Neutrophil (primary cell): ENCODE measurements around the gene NEDD4L.

Experiments
- H3K27ac ChIP-seq: fragments of 200-600 bp; sonication (generic); 2 replicates; pipeline ENCODE4 v1.5.1; 2016; ENCODE audit warnings: mild to moderate bottlenecking, moderate library complexity
- H3K27me3 ChIP-seq: fragments of 200-600 bp; sonication (generic); 2 replicates; pipeline ENCODE4 v1.6.0; 2016; ENCODE audit warnings: mild to moderate bottlenecking
- H3K36me3 ChIP-seq: fragments of 200-600 bp; sonication (generic); 2 replicates; pipeline ENCODE4 v1.5.1; 2017
- H3K4me1 ChIP-seq, 2 experiments: fragments of 200-600 bp in 1 of 2; sonication (generic) in 1 of 2; 1 replicate in 1 of 2; 2 replicates in 1 of 2; pipeline versions ENCODE4 v1.5.1 to v1.6.1; 2013 to 2016; ENCODE audit warnings: low read depth in 1 of 2, low read length in 1 of 2, mild to moderate bottlenecking in 1 of 2, moderate library complexity in 1 of 2; ENCODE audit not compliant: control insufficient read depth in 1 of 2, insufficient read depth in 1 of 2
- H3K4me3 ChIP-seq, 2 experiments: fragments of 200-600 bp in 1 of 2; sonication (generic) in 1 of 2; 1 replicate in 1 of 2; 2 replicates in 1 of 2; pipeline ENCODE4 v1.5.1; 2013 to 2016; ENCODE audit warnings: low read depth in 1 of 2, low read length in 1 of 2, mild to moderate bottlenecking in 1 of 2, moderate library complexity in 1 of 2
- H3K9me3 ChIP-seq: fragments of 200-600 bp; sonication (generic); 2 replicates; pipeline ENCODE4 v1.5.1; 2016
- CTCF ChIP-seq: fragments of 200-600 bp; sonication (generic); IDR thresholded peaks from 2 replicates; pipeline ENCODE4 v1.5.1; 2016; ENCODE audit warnings: antibody characterized with exemption

The NEDD4L gene

DNA sequence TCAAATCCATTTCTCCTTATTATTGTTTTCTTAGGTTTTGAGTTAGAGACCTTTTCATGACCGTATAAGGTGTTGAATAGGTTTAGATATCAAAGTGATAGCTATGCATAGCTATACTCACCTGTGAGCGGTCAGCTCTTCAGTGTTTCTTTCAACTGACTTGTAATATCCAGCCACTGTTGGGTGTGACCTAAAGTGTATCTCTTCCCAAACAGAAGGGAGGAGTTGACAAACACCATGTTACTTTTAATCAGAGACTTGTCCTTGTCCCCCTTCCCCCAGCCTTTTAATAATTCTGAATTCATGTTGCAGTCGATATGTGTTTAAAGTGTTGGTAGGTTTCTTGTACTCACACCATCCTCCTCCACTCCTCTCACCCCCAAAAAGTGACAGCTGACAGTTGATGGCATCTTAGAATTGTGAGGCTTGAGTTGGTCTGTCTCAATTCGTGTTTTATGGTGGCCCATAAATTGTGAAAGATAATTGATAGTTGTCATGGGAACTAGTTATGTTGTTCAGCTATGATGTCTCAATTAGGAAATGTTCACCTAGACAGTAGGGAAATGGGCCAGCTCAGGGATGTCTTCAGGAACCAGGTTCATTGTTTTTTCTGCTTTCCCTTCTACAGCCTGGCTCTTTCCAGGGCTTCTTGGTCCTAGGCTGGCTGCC, 12.0 kb downstream of the NEDD4L start:
- Histone ChIP-seq H3K27me3 (no peaks in the 10 kb centered on the region), H3K4me3 (no peak overlapping the region), H3K4me1 (no peaks in the 10 kb centered on the region), H3K9me3 (no peaks in the 10 kb centered on the region), H3K36me3 (no peaks in the 10 kb centered on the region), H3K27ac (no peak overlapping the region)
- no peak for TF ChIP-seq CTCF

GRCh38 chr18:58056852-58057251, 12.8 kb downstream of the NEDD4L start:
- H3K4me1 ChIP-seq: no peaks in the 10 kb centered on the region
- no peak overlapping the region for H3K27ac ChIP-seq
- no peaks in the 10 kb centered on the region for H3K9me3 ChIP-seq
- no peaks in the 10 kb centered on the region for H3K27me3 ChIP-seq
- no peak for TF ChIP-seq CTCF
- H3K36me3 ChIP-seq: no peaks in the 10 kb centered on the region
- no peak overlapping the region for H3K4me3 ChIP-seq

GRCh38 chr18:58057291-58057965, 13.4 kb downstream of the NEDD4L start:
- Histone ChIP-seq H3K4me3 (no peak overlapping the region), H3K27me3 (no peaks in the 10 kb centered on the region), H3K9me3 (no peaks in the 10 kb centered on the region), H3K27ac (no peak overlapping the region), H3K4me1 (no peaks in the 10 kb centered on the region), H3K36me3 (no peaks in the 10 kb centered on the region)
- TF ChIP-seq CTCF: no peak

DNA sequence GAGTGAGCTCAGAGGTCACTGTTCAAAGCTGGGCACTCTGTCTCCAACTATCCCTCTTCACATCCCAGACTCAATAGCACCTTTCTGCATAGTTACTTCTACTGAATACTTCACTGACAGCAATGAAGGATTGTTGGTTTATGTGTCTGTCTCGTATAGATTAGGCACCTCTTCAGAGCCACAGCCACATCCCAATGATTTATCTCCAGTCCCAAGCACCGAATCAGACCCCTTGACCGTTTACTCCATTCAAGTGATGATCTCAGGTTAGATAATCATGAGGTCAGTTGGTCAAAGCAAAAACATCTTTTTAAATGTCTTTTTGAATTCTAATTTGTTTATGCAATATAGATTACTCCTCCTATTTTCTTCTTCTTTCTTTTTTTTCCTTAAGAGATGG, 14.7 kb downstream of the NEDD4L start:
- H3K4me1 ChIP-seq: no peaks in the 10 kb centered on the region
- no peak overlapping the region for H3K4me3 ChIP-seq
- H3K36me3 ChIP-seq: no peaks in the 10 kb centered on the region
- no peaks in the 10 kb centered on the region for H3K27me3 ChIP-seq
- TF ChIP-seq CTCF: no peak
- no peaks in the 10 kb centered on the region for H3K9me3 ChIP-seq
- no peak overlapping the region for H3K27ac ChIP-seq

DNA sequence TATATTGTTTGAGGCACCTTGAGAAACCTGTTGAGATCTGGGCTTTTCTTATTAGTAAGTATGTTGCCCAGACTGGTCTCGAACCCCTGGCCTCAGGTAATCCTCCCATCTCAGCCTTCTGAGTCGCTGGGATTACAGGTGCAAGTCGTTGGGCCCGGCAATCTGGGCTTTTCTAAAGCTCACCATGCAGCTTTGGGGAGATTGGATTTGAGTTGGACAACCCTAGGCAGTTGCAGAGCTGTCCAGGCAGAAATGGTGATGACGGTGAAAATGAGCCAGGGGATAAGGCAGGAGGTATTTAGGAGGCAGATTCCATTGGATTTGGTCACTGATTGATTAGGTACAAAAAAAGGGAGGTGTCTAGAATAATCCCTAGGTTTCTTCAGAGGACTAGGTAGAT, 16.2 kb downstream of the NEDD4L start:
- Histone ChIP-seq H3K27me3 (no peaks in the 10 kb centered on the region), H3K4me1 (no peaks in the 10 kb centered on the region), H3K4me3 (no peak overlapping the region), H3K36me3 (no peaks in the 10 kb centered on the region), H3K9me3 (no peaks in the 10 kb centered on the region), H3K27ac (no peak overlapping the region)
- no peak for TF ChIP-seq CTCF
